H1 (cell line): ENCODE measurements around the gene CD34. TPM values are rescaled to one million over a fixed set of nuclear protein-coding genes. Genes with fewer than 3 reads are reported as not detected.

Experiments
- CTCF ChIA-PET: fragments of 300-600 bp; sonication (Branson Sonifier 250); formaldehyde crosslinking; loops from one replicate; lab custom pipeline; 2021; ENCODE audit not compliant: partially characterized antibody; lab: Charles Lee
- POLR2A ChIA-PET: fragments of 300-600 bp; sonication (Branson Sonifier 250); formaldehyde crosslinking; loops from one replicate; lab custom pipeline; 2021; ENCODE audit warnings: inconsistent platforms; ENCODE audit not compliant: partially characterized antibody; lab: Charles Lee
- DNase-seq, 2 experiments: peaks; one replicate each; pipeline versions ENCODE4 v3.0.0 to v3.0.0-alpha.2; 2010 to 2022; ENCODE audit warnings: low spot score in 2 of 2, low read depth in 1 of 2, mixed read lengths in 1 of 2
- FAIRE-seq: peaks from 2 replicates; lab custom pipeline; 2011; peaks lifted over from hg19 to GRCh38; lab: Jason Lieb, UNC
- H2AFZ ChIP-seq: 2 replicates; pipeline ENCODE4 v1.8.1; 2012; ENCODE audit warnings: low read length, inconsistent platforms
- H2AK5ac ChIP-seq: 2 replicates; pipeline ENCODE4 v1.6.1; 2013; ENCODE audit warnings: low read depth, low read length
- H2BK120ac ChIP-seq: replicated peaks from 2 replicates; pipeline ENCODE3; 2013; ENCODE audit warnings: low read depth, low read length, inconsistent platforms
- H2BK12ac ChIP-seq: 2 replicates; pipeline ENCODE4 v1.6.1; 2013; ENCODE audit warnings: low read depth, low read length
- H2BK15ac ChIP-seq: 2 replicates; pipeline ENCODE4 v1.6.1; 2013; ENCODE audit warnings: low read length
- H2BK20ac ChIP-seq: 2 replicates; pipeline ENCODE4 v1.6.1; 2013; ENCODE audit warnings: low read length
- H2BK5ac ChIP-seq: 2 replicates; pipeline ENCODE4 v1.6.1; 2013; ENCODE audit warnings: low read depth, low read length
- H3K14ac ChIP-seq: 2 replicates; pipeline ENCODE4 v1.6.1; 2013; ENCODE audit warnings: inconsistent platforms; ENCODE audit not compliant: insufficient read length
- H3K18ac ChIP-seq: 2 replicates; pipeline ENCODE4 v1.6.1; 2013; ENCODE audit warnings: low read length; ENCODE audit errors: extremely low read depth
- H3K23ac ChIP-seq: 2 replicates; pipeline ENCODE4 v1.6.1; 2013; ENCODE audit warnings: inconsistent platforms; ENCODE audit not compliant: insufficient read length
- H3K23me2 ChIP-seq: 2 replicates; pipeline ENCODE4 v1.6.1; 2013; ENCODE audit warnings: low read depth, low read length
- H3K27ac ChIP-seq: 2 replicates; pipeline ENCODE4 v1.6.1; 2011; ENCODE audit warnings: low read depth, low read length, inconsistent platforms
- H3K27me3 ChIP-seq, 4 experiments: replicated peaks in 1 of 4; 1 replicate in 1 of 4; 2 replicates in 3 of 4; pipeline versions ENCODE4 v1.6.1 to v1.8.1; 2011 to 2013; ENCODE audit warnings: low read length in 3 of 4, mild to moderate bottlenecking in 3 of 4, inconsistent platforms in 2 of 4, mixed read lengths in 2 of 4, moderate library complexity in 1 of 4; ENCODE audit not compliant: control insufficient read depth in 3 of 4, insufficient read depth in 3 of 4; ENCODE audit errors: extremely low read depth in 1 of 4
- H3K36me3 ChIP-seq, 4 experiments: 2 replicates each; pipeline versions ENCODE4 v1.6.1 to v1.8.1; 2011 to 2013; ENCODE audit warnings: mild to moderate bottlenecking in 4 of 4, low read length in 3 of 4, moderate library complexity in 2 of 4, control low read depth in 1 of 4, inconsistent platforms in 1 of 4; ENCODE audit not compliant: insufficient read depth in 4 of 4, control insufficient read depth in 2 of 4
- H3K4ac ChIP-seq: replicated peaks from 2 replicates; pipeline ENCODE3; 2013; ENCODE audit warnings: low read length, low read depth, mixed read lengths, inconsistent platforms; ENCODE audit not compliant: insufficient read length
- H3K4me1 ChIP-seq, 4 experiments: replicated peaks in 1 of 4; 1 replicate in 1 of 4; 2 replicates in 3 of 4; pipeline versions ENCODE4 v1.6.1 to v1.8.1; 2011 to 2013; ENCODE audit warnings: low read length in 3 of 4, inconsistent platforms in 2 of 4, mixed read lengths in 1 of 4; ENCODE audit not compliant: insufficient read depth in 4 of 4, control insufficient read depth in 3 of 4
- H3K4me2 ChIP-seq, 2 experiments: 2 replicates each; pipeline versions ENCODE4 v1.6.1 to v1.8.1; 2011 to 2013; ENCODE audit warnings: low read depth in 2 of 2, low read length in 2 of 2, control low read depth in 1 of 2, inconsistent platforms in 1 of 2, mild to moderate bottlenecking in 1 of 2; ENCODE audit not compliant: insufficient read depth in 1 of 2
- H3K4me3 ChIP-seq, 4 experiments: fragments of 200-600, 300-600 bp in 1 of 4; sonication (generic), shearing (Covaris generic), sonication (Bioruptor Twin) in 1 of 4; 2 replicates each; pipeline versions ENCODE4 v1.5.1 to v1.8.1; 2011 to 2016; ENCODE audit warnings: low read length in 4 of 4, low read depth in 3 of 4, control low read depth in 2 of 4, inconsistent platforms in 2 of 4, mild to moderate bottlenecking in 2 of 4, mixed read lengths in 1 of 4, moderate library complexity in 1 of 4; ENCODE audit not compliant: insufficient read depth in 2 of 4; ENCODE audit errors: extremely low read depth in 1 of 4
- H3K56ac ChIP-seq: replicated peaks from 2 replicates; pipeline ENCODE3; 2013; ENCODE audit warnings: low read depth, mild to moderate bottlenecking, mixed read lengths, low read length, inconsistent platforms; ENCODE audit not compliant: insufficient read length
- H3K79me1 ChIP-seq: 2 replicates; pipeline ENCODE4 v1.6.1; 2013; ENCODE audit warnings: low read depth, low read length, control low read depth
- H3K79me2 ChIP-seq, 2 experiments: 2 replicates each; pipeline versions ENCODE4 v1.6.1 to v1.8.1; 2012 to 2013; ENCODE audit warnings: low read length in 2 of 2, mild to moderate bottlenecking in 2 of 2, inconsistent platforms in 1 of 2; ENCODE audit not compliant: insufficient read depth in 2 of 2, control insufficient read depth in 1 of 2
- H3K9ac ChIP-seq, 4 experiments: replicated peaks in 1 of 4; 1 replicate in 1 of 4; 2 replicates in 3 of 4; pipeline versions ENCODE4 v1.6.1 to v1.8.1; 2011 to 2013; ENCODE audit warnings: low read depth in 3 of 4, low read length in 3 of 4, control low read depth in 2 of 4, mild to moderate bottlenecking in 2 of 4, moderate library complexity in 2 of 4, inconsistent platforms in 1 of 4; ENCODE audit errors: extremely low read depth in 1 of 4
- H3K9me3 ChIP-seq, 2 experiments: 2 replicates each; pipeline versions ENCODE4 v1.6.1 to v1.8.1; 2012 to 2013; ENCODE audit warnings: mild to moderate bottlenecking in 2 of 2, moderate library complexity in 2 of 2, control low read depth in 1 of 2, inconsistent platforms in 1 of 2, low read depth in 1 of 2, low read length in 1 of 2, mixed read lengths in 1 of 2; ENCODE audit not compliant: insufficient read depth in 2 of 2
- H4K20me1 ChIP-seq, 2 experiments: replicated peaks in 1 of 2; 2 replicates each; pipeline versions ENCODE3 to v1.8.1; 2011 to 2013; ENCODE audit warnings: inconsistent platforms in 2 of 2, low read length in 2 of 2, mild to moderate bottlenecking in 1 of 2; ENCODE audit not compliant: insufficient read depth in 2 of 2, control insufficient read depth in 1 of 2
- H4K5ac ChIP-seq: 2 replicates; pipeline ENCODE4 v1.6.1; 2013; ENCODE audit warnings: low read length, low read depth, mixed read lengths, inconsistent platforms; ENCODE audit not compliant: insufficient read length
- H4K8ac ChIP-seq: 2 replicates; pipeline ENCODE4 v1.8.0; 2013; ENCODE audit warnings: mild to moderate bottlenecking, moderate library complexity, low read length, inconsistent platforms; ENCODE audit not compliant: insufficient read depth; ENCODE audit errors: extremely low read depth
- H4K91ac ChIP-seq: replicated peaks from 2 replicates; pipeline ENCODE3; 2013; ENCODE audit warnings: low read length, mixed read lengths, inconsistent platforms; ENCODE audit not compliant: insufficient read length
- CTBP2 ChIP-seq: IDR thresholded peaks from 2 replicates; pipeline ENCODE4 v1.7.0; 2011; ENCODE audit warnings: borderline replicate concordance, mild to moderate bottlenecking, moderate library complexity, mixed read lengths, low read length; ENCODE audit not compliant: insufficient read depth, insufficient read length
- EP300 ChIP-seq, 2 experiments: IDR thresholded peaks; 1 replicate in 1 of 2; 2 replicates in 1 of 2; pipeline ENCODE4 v1.6.1; 2011 to 2012; ENCODE audit warnings: low read depth in 2 of 2, low read length in 2 of 2, mild to moderate bottlenecking in 2 of 2, borderline replicate concordance in 1 of 2, inconsistent platforms in 1 of 2, moderate library complexity in 1 of 2
- RAD21 ChIP-seq, 2 experiments: IDR thresholded peaks in 1 of 2; conservative IDR thresholded peaks in 1 of 2; 2 replicates each; pipeline ENCODE4 v1.6.1; 2011; ENCODE audit warnings: low read depth in 2 of 2, low read length in 2 of 2, improper control_type of control experiment in 1 of 2, inconsistent platforms in 1 of 2, mild to moderate bottlenecking in 1 of 2, moderate library complexity in 1 of 2
- RNF2 ChIP-seq: fragments of 200-900, 300-1000 bp; sonication (generic); IDR thresholded peaks from 2 replicates; pipeline ENCODE4 v1.7.1; 2016; ENCODE audit warnings: borderline replicate concordance, low read depth, mild to moderate bottlenecking, antibody characterized with exemption, low read length; ENCODE audit not compliant: poor library complexity, severe bottlenecking; ENCODE audit errors: missing control alignments
- RXRA ChIP-seq: IDR thresholded peaks from 2 replicates; pipeline ENCODE4 v1.6.1; 2011; ENCODE audit warnings: low read depth, mild to moderate bottlenecking, low read length, moderate library complexity; ENCODE audit not compliant: insufficient read depth
- TAF7 ChIP-seq: optimal IDR thresholded peaks from 2 replicates; pipeline ENCODE3; 2011; ENCODE audit warnings: low read depth, mild to moderate bottlenecking, inconsistent platforms, low read length, moderate library complexity, borderline replicate concordance
- TCF12 ChIP-seq: IDR thresholded peaks from 2 replicates; pipeline ENCODE4 v1.6.1; 2011; ENCODE audit warnings: low read depth, mild to moderate bottlenecking, low read length
- WGBS, 2 experiments: shearing (Covaris generic) in 1 of 2; methylation state at CpG; one replicate each; pipeline versions ENCODE4 v1.1.6 to v1.1.7; 2013 to 2015; ENCODE audit warnings: low lambda C conversion rate in 2 of 2, mixed read lengths in 2 of 2, inconsistent platforms in 1 of 2, low coverage in 1 of 2, missing lambda C conversion rate in 1 of 2; ENCODE audit not compliant: insufficient replicate concordance in 2 of 2, insufficient coverage in 1 of 2, insufficient read length in 1 of 2; ENCODE audit errors: extremely low coverage in 1 of 2, missing lambda C conversion rate in 1 of 2; 5-methylcytosine and 5-hydroxymethylcytosine counted together
- polyA plus RNA-seq, 7 experiments: library from polyadenylated mRNA; depleted of rRNA in 3 of 7; stranded (reverse) in 5 of 7; unstranded in 2 of 7; fragments of >200 nt in 5 of 7; fragments of 200-250 nt in 2 of 7; gene quantifications; 1 replicate in 5 of 7; 2 replicates in 1 of 7; 4 replicates in 1 of 7; pipeline versions ENCODE4 v1.2.1 to v1.2.3, GENCODE V29; 2011 to 2013; ENCODE audit warnings: missing spikeins in 2 of 7, mixed read lengths in 2 of 7
- total RNA-seq: library from RNA; stranded (reverse); fragmentation: NEBNext Ultra II Directional; extraction: Animal tissue kit (Norgen Biotek cat#: 25700); gene quantifications from 2 replicates; pipeline ENCODE4 v1.2.1, GENCODE V29; 2021
- TF ChIP-seq, protein P1 (sequence below), 3 experiments: IDR thresholded peaks; 1 replicate in 2 of 3; 2 replicates in 1 of 3; pipeline versions ENCODE4 v1.5.1 to v1.6.1; 2011; ENCODE audit warnings: low read length in 3 of 3, mild to moderate bottlenecking in 3 of 3, inconsistent platforms in 2 of 3, low read depth in 1 of 3, moderate library complexity in 1 of 3; ENCODE audit not compliant: insufficient read depth in 1 of 3; ENCODE audit errors: control extremely low read depth in 1 of 3

CD34 gene
- total and polyA plus RNA-seq, 2 of the 8 experiments (the other 6 are each of a cell fraction or from before 2014, with no cell fraction given), result 0.39 to 0.54 TPM

DNA sequence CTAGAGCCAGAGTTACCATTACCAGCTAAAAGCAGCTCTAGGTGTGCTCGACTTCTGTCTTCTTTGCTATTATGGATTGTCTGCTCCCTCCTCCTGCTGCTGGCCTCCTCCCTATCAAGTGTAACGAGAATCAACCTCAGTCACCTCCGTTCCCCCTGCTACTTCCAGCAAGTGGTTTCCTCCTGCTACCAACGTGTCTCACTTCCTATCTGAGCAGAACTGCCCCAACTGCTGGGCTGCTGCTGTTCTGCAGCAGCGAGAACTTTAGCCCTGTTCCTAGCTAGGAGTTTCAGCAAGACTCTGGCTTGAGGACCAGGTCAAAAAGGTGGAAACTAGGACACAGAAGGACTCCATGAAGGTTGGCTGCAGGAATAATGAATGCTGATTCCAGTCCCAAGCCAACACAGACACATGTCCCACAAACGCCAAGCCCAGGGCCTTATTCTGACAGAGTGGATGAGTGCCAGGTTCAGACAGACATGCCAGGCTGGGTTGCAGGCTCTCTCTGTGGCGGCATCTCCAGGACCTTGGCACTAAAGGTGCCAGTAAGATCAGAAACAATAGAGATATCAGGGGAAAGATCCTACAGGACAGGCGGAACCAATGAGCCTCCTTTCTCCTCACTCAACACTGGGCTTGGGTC is 46.9 kb downstream of the CD34 start:
- H4K91ac ChIP-seq, result no peak overlapping the region
- no peak for FAIRE-seq
- no peak overlapping the region for H2BK120ac ChIP-seq
- peaks cover 3% of the 10 kb centered on the region; the same call in 1 of the 2 replicates for H3K23me2 ChIP-seq
- H3K4me1 ChIP-seq, result peaks cover 0 to 4% (median 2%) of the 10 kb centered on the region in 4 experiments; a peak in 6 of 7 replicates
- no peaks in the 10 kb centered on the region for H3K9me3 ChIP-seq
- no peak overlapping the region for H3K14ac ChIP-seq
- no peak overlapping the region for H2BK12ac ChIP-seq
- no peaks in the 10 kb centered on the region for H3K36me3 ChIP-seq
- H3K4ac ChIP-seq, result no peak overlapping the region
- 84% methylated on average over 8 of the region's 8 CpGs; no CpG with 5 or more reads in 1 of the 2 experiments for WGBS, 2 experiments
- DNase-seq, result no peak
- no peak overlapping the region for H3K56ac ChIP-seq
- no peak overlapping the region for H3K18ac ChIP-seq
- no peak overlapping the region for H3K23ac ChIP-seq
- no peak overlapping the region for H2BK5ac ChIP-seq
- H3K27me3 ChIP-seq, result peaks cover 0 to 6% (median 3%) of the 10 kb centered on the region in 4 experiments; a peak in 5 of 7 replicates
- H2BK20ac ChIP-seq, result no peak overlapping the region
- ChIA-PET CTCF (interaction anchor here (1.2 to 1.7 kb wide), 4 partner anchors 11 to 99 kb away, joined by 3 to 7 read pairs (median 6); no protein-coding TSS in a partner anchor), POLR2A (no interaction called here)
- H3K9ac ChIP-seq, result no peak overlapping the region
- H3K4me3 ChIP-seq, result no peak overlapping the region
- H4K5ac ChIP-seq, result no peak overlapping the region
- H3K79me1 ChIP-seq, result no peaks in the 10 kb centered on the region
- no peaks in the 10 kb centered on the region for H3K79me2 ChIP-seq
- H2BK15ac ChIP-seq, result no peak overlapping the region
- H2AK5ac ChIP-seq, result 0 out of 2 replicates have a peak overlapping the region, but pooled peaks have one; percentile 9
- H3K27ac ChIP-seq, result no peak overlapping the region
- no peaks in the 10 kb centered on the region for H4K20me1 ChIP-seq
- no peak overlapping the region for H4K8ac ChIP-seq
- H2AFZ ChIP-seq, result no peak overlapping the region
- no peak overlapping the region for H3K4me2 ChIP-seq
- TF ChIP-seq RXRA (no peak), RNF2 (no peak), TCF12 (no peak), CTBP2 (no peak), RAD21 (IDR thresholded peaks at IDR 0.05 in 1 of 2, conservative IDR thresholded peaks at IDR 0.05 in 1 of 2; ENCODE audit: low read depth in 2 of 2, low read length in 2 of 2) (no peak), TAF7 (no peak), EP300 (IDR thresholded peaks at IDR 0.05; ENCODE audit: borderline replicate concordance in 1 of 2, low read depth in 2 of 2, low read length in 2 of 2) (no peak)
- TF ChIP-seq, protein P1, sequence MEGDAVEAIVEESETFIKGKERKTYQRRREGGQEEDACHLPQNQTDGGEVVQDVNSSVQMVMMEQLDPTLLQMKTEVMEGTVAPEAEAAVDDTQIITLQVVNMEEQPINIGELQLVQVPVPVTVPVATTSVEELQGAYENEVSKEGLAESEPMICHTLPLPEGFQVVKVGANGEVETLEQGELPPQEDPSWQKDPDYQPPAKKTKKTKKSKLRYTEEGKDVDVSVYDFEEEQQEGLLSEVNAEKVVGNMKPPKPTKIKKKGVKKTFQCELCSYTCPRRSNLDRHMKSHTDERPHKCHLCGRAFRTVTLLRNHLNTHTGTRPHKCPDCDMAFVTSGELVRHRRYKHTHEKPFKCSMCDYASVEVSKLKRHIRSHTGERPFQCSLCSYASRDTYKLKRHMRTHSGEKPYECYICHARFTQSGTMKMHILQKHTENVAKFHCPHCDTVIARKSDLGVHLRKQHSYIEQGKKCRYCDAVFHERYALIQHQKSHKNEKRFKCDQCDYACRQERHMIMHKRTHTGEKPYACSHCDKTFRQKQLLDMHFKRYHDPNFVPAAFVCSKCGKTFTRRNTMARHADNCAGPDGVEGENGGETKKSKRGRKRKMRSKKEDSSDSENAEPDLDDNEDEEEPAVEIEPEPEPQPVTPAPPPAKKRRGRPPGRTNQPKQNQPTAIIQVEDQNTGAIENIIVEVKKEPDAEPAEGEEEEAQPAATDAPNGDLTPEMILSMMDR (IDR thresholded peaks at IDR 0.05; ENCODE audit: control extremely low read depth in 1 of 3, insufficient read depth in 1 of 3, low read depth in 1 of 3, low read length in 3 of 3), result no peak
